Left lobe of liver (tissue), 2 donors: Measurements from ENCODE around the gene MFNG. TPM values are rescaled to one million over a fixed set of nuclear protein-coding genes. Genes with fewer than 3 reads are reported as not detected.
"Not testable (repeated sequence)": the region's sequence is repeated elsewhere in the genome, so short reads cannot be mapped to it uniquely, and the experiment has no call there.

Experiments
- ATAC-seq: fragments of 200-7000 bp; cut with Tn5 transposase; one replicate; pipeline ENCODE4 v1.9.1; 2020; ENCODE audit warnings: mild to moderate bottlenecking, moderate library complexity
- DNase-seq: peaks from one replicate; pipeline ENCODE4 v3.0.0-alpha.2; 2020; ENCODE audit warnings: low spot score
- total RNA-seq: library from RNA; stranded (reverse); gene quantifications from one replicate; pipeline ENCODE4 v1.2.1, GENCODE V29; 2021
- donor health status: DM: no; HTN: no; CAD: no; lungs with moderate emphysema.
- donor health status: DM: no; HTN: yes; CAD: no.

MFNG gene
- total RNA-seq, 1 donor from 2014 or later = 8.0 TPM

DNA sequence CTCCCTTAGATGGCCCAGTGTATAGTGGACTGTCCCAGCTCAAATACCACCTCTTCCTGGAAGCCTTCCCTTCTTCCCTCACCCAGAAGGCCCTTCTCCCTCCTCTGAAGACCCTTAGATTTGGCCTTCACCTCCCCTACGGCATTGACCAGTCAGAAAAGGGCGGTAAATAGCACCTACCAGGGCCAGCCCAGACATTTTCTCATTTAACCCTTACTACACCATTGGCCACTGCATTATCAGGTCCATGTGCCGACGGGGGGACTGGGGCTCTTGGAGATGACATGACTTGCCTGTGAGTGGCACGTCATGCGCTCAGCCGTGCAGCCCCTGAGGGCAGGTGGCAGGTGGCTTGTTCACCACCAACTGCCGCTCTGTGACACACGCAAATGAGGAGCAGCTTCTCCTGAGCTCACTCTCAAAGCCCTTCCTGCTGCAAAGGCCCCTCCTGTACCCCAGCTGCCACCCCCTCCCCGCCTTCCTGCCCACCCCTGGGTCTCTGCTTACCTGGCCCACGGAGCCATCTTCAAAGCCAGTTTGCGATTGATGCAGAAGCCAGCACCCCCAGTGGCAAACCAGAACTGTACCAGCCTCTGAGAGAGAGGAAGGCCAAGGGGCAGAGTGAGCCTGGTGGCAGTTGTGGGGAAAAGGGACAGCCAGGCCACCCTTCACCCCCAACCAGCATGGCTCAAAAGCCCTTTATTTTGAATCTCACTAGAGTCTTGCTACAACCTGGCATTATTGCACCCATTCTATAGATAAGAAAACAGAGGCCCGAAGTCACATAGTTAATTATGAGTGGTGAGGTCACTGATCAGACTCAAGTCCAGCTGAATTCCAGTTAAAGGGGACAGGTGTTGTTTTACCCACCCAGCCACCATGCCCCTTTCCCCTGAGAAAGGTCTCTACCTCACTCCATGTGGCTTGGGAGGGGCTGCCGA, 9.5 kb downstream of the MFNG start:
- no peak for ATAC-seq
- DNase-seq = no peak

GRCh38 chr22:37474447-37475090, 11.6 kb downstream of the MFNG start:
- no peak for ATAC-seq
- DNase-seq = no peak

DNA sequence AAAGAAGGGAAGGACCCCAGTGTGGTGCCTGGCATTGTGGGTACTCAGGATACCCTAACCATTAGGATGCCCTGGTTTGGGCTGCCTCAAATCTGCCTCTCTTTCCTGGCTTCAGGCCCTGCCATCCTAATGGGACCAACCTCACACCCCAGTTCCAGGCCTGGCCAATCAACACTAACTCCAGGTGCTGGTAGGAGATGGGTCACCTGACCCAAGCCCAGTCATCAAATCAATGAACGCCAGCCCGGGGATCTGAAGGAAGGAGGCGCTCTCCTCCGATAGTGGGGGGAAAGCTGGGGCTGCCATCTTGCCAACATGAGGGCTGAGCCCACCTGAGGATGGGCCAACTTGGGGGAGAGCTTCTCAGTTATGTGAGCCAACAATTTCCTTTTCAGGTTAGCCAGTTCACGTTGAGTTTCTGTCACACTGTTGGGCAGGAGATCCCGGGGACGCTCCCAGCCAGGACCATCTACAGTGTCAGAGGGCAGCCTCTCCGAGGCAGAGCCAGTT, 12.7 kb downstream of the MFNG start:
- ATAC-seq (no peak), DNase-seq (no peak)

DNA sequence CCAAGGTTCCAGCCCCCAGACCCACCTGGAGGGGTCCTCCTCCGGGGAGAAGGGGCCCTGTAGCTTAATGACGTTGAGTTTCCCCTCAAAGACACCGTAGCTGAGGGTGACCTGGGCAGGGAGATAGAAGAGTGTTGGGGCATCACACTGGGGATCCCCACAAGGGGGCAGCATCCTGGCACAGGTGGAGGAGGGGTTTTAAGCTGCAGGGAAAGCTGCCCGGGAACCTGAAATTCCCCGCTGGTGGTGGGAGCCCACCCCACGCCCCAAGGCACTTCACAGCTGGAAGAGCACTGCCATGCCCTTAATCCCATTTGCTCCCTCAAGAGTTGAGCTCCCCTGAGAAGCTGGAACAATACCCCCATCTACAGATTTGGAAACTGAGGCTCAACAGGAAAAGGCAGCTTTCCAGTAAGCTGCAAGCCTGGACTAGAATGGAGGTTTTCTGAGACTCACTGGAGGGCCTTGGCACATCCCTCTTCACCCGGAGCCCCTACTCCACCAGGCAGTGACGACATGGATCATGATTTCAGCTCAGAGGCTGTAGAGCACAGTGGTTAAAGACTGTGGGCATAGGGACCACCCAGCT, 13.7 kb downstream of the MFNG start:
- ATAC-seq (peak; percentile 72), DNase-seq (no peak)

GRCh38 chr22:37471727-37472417, 14.3 kb downstream of the MFNG start:
- DNase-seq (no peak), ATAC-seq (no peak)

- ATAC-seq = no peak
- DNase-seq = no peak
Measured at GRCh38 chr22:37470087-37470445, 16.1 kb downstream of the MFNG start.

DNA sequence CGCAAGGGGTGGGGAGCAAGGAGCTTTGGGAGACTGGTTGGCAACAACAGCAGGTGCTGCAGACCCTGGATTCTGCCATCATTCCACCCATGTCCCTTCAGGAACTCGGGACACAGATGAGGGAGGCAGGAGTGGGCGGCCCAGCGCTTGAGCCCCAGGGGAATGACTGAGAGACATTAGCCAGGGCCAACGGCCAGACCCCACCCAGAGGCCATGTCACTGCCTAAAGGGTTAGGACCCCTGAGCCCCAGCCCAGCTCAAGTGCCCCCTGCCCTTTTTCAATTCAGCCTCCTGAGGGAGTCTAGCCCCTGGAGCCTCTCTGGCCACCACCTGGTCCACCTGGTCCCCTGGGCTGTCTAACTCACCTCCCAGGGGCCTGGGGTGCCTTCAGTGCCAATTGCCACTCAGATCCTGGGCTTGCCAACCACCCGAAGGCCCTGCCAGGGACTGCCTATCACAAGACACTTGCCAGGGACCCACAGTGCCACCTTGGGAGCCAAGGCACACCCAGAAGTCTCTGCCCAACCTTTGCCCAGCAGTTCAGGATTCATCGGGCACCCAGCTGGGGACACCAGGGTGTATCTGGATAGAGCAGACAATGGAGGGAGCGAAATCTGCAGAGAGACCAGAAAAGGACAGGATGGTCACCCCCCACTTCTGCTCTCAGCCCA, 16.6 kb downstream of the MFNG start:
- DNase-seq (no peak), ATAC-seq (peak; percentile 25)

GRCh38 chr22:37468201-37468695, 17.9 kb downstream of the MFNG start:
- DNase-seq, ATAC-seq: not testable (repeated sequence)

- ATAC-seq (no peak), DNase-seq (no peak)
Measured at GRCh38 chr22:37467391-37467955, 18.7 kb downstream of the MFNG start.

GRCh38 chr22:37464181-37464580, 22.0 kb downstream of the MFNG start:
- DNase-seq = no peak
- no peak for ATAC-seq

DNA sequence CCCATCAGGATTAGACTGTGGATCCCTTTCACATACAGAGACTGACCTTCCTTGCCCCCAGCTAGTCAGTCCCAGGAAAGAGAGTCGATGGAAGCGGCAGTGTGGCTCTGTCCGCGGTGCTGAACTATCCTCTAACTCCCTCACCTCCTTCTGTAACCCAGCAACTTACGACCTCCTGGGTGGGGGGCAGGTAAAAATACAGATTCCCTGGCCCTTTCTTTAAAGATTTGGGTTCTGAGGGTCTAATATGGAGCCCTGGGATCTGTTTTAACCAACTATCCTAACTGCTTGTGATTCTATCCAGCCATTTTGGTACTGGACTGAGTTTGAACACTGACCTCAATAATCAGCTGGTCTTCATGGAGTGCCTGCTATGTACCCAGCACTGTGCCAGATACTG, 23.2 kb downstream of the MFNG start:
- ATAC-seq (peak; percentile 71), DNase-seq (no peak)

DNA sequence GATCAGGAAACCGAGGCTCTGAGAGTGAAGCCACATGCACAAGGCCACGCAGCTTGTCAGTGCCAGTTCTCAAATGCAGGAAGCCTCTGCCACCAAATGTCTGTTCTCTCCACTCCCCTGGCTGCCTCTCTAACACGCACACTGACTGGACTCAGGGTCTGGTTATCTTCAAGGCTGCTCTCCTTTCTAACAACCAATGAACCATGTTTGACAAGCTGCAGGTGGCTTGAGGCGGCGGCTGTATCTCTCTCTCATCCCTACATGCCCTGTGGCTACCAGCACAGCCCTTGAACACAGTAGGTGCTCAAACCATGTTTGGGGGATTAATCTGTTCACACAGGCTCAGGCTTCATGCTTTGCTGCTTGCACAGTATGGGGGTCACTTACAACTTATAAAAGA, 23.7 kb downstream of the MFNG start:
- no peak for ATAC-seq
- DNase-seq = no peak

GRCh38 chr22:37461961-37462360, 24.2 kb downstream of the MFNG start:
- no peak for DNase-seq
- no peak for ATAC-seq

DNA sequence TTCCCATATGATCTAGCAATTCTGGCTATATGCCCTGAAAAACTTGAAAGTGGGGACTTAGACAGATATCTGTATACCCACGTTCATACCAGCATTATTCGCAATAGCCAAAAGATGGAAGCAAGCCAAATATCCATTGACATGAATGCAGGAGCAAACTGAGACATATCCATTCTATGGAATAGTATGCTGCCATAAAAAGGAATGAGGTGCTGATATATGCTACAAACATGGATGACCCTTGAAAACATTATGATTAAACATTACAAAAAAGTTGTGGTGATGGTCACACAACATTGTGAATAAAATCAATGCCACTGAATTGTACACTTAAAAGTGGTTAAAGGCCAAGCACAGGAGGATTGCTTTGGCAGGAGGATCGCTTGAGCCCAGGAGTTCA, 25.5 kb downstream of the MFNG start:
- DNase-seq (no peak), ATAC-seq (no peak)

DNA sequence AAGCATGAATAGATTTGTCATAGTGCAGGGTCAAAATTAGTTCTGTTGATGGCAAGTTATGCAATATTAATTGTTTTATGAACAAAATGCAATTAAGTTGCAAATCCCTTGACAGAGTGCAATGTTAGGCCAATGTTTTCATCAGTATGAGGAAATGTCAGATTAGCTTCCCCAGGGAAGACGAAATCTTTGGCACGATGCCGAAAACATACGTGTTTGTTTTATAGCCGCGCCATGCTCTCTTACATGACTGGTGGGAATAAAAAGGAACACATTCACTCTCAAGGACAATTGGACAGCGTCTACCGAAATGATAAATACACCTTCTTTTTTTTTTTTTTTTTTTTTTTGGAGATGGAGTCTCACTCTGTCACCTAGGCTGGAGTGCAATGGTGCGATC, 27.0 kb downstream of the MFNG start:
- ATAC-seq (no peak), DNase-seq (no peak)

DNA sequence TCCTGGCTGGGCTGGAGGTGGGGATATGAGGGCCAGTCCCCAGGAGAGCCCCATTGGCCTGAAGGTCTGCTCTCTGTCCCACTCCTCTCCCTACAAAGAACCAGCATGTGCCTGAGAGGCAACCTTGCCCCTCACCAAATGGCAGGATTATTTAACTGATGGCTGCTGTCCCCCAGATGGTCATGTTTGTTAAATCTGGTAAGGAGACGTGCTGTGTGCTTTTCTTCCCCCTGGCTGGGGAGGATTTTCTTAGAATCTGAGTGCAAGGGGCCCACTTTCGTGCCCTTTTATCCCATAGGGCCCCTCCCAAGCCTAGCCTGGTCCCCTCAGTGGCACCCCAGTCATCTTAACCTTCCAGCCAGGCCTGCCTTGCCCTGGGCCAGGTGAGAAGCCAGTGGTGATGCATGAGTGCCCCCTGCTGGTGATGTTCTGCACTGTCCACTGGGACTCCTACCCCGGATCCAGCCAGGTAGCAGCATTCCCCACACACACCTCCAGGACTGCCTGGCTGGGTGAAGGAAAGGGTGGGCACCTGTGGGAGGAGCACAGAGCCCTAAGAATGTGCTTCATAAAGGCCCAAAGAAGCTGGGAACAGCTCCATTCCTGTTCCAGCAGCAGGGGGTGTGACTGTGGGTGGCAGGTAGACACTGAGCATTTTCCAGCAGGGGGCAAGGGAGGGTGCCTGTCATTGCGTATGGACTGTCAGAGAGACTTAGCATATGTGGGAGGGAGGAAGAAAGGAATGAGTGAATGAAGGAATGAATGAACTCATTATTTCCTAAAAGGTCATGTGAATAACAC, 28.9 kb downstream of the MFNG start:
- DNase-seq = peak; percentile 80
- ATAC-seq = peak; percentile 96

GRCh38 chr22:37456346-37456745, 29.8 kb downstream of the MFNG start:
- DNase-seq (no peak), ATAC-seq (no peak)

DNA sequence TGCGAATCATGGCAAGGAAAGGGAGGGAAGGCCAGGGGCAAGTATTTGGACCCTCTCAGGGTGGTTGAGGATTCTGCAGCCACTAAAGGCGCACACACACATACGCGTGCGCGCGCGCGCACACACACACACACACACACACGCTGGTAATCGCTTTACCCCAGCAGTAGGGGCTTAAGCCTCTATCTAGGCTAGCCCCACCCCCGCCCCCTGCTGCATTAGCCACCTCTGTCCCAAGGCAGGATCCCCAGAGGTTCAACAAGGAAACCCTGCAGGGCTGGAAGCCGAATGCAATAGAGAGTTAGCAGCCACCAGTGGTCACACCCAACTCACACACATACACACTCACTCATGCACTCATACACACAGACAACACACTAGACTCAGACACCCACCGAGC, 30.3 kb downstream of the MFNG start:
- no peak for ATAC-seq
- DNase-seq = no peak
